Posterior vena cava (tissue), 2 donors: Measurements from ENCODE around the gene EIF4E2. TPM values are rescaled to one million over a fixed set of nuclear protein-coding genes. Genes with fewer than 3 reads are reported as not detected.

Experiments
- DNase-seq: peaks from one replicate; pipeline ENCODE4 v3.0.0-alpha.2; 2020; ENCODE audit warnings: low spot score
- intact Hi-C, 2 donors: fragments of 100-400 bp; cut with DNase I; formaldehyde crosslinking; loops; one replicate each; pipeline versions ENCODE4 v1.14.1 to v1.14.2; 2022 to 2023
- total RNA-seq, 2 donors: library from RNA; stranded (reverse); fragmentation: NEBNext Ultra II Directional; extraction: Animal tissue kit (Norgen Biotek cat#: 25700); gene quantifications; one replicate each; pipeline ENCODE4 v1.2.1, GENCODE V29; 2021
- donor health status: DM: yes; HTN: yes; CAD: no.
- donor health status: DM: yes; HTN: yes; CAD: no.

Gene EIF4E2
- total RNA-seq, 2 donors from 2014 or later, result 49.1 to 49.6 TPM

DNA sequence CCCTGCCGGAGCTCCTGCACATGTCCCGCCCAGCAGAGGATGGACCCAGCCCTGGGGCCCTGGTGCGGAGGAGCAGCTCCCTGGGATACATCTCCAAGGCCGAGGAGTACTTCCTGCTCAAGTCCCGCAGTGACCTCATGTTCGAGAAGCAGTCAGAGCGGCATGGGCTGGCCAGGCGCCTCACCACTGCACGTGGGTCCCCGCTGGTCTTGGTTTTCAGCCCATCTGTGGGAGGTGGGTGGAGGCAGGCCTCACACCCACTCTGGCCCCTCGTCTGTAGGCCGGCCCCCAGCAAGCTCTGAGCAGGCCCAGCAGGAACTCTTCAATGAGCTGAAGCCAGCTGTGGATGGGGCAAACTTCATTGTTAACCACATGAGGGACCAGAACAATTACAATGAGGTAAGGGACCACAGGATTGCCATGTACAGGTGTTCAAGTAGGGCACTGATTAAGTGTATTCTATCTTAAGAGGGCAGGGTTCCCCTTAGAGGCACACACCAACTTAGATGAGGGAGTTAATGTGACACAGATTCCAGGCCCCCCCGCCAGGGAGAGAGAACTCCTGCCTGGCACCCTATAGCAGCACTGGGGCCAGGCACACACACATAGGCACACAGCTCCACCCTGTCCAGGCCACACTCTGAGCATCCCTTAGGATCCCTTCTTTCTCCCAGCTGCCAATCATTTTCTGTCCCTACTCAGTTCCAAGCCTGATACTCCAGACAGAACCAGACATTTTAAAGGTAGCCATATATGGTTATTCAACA lies 16.4 kb upstream of the EIF4E2 start:
- peak; percentile 72 for DNase-seq
- intact Hi-C loops, result no loop called here

- peak; percentile 67 for DNase-seq
- intact Hi-C loops, result loop anchor here in 1 of 2 donors (5.0 kb wide), 1 partner anchor 1922 kb away; no protein-coding TSS in a partner anchor
Observed at GRCh38 chr2:232534940-232535651, 15.4 kb upstream of the EIF4E2 start.

- DNase-seq, result peak; percentile 60
- intact Hi-C loops, result loop anchor here in 1 of 2 donors (5.0 kb wide), 1 partner anchor 1921 kb away; no protein-coding TSS in a partner anchor
Observed at GRCh38 chr2:232535761-232536530, 14.5 kb upstream of the EIF4E2 start.

DNA sequence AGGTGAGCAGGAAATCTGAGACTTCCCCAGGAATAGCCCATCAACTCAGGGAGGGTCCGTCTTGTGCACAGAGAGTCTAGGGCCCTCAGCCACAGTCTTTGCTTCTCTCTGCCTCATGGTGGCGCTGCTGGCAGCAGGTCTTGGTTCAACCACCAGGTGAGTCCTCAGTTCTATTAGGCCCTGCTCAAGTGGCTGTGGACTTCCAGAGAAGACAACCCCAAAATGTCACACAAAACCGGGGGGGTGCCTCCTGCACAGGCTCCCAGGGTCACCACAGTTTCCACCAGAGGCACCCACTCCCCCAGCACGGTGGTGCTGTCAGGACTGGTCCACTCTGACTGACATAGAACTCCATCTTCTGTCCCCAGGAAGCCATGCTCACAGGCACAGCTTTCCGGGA lies 13.4 kb upstream of the EIF4E2 start:
- peak; percentile 79 for DNase-seq
- intact Hi-C loops, result loop anchor here in 1 of 2 donors (5.0 kb wide), 1 partner anchor 1920 kb away; no protein-coding TSS in a partner anchor

DNA sequence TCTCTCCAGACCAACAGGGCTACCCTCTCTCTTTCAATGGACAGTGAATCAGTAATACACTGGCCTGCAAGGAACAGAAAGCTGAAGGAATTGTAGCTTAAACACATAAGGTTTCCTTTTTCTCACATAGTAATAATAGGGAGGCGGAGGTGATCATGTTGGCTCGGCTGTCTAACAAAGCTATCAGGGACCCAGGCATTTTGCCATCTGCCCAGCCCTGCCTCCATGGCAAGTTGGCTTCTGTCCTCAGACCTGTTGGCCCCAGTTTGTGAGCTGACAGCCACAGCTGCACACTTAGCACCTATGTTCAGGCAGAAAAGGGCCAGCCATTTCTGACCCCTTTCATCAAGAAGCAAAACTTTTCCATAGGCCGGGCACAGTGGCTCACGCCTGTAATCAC lies 13.0 kb upstream of the EIF4E2 start:
- intact Hi-C loops, result loop anchor here in 1 of 2 donors (5.0 kb wide), 1 partner anchor 1920 kb away; no protein-coding TSS in a partner anchor
- DNase-seq, result peak; percentile 47

GRCh38 chr2:232538671-232539070 lies 11.8 kb upstream of the EIF4E2 start:
- intact Hi-C loops, result loop anchor here in 1 of 2 donors (5.0 kb wide), 1 partner anchor 1919 kb away; no protein-coding TSS in a partner anchor
- DNase-seq, result peak; percentile 46

DNA sequence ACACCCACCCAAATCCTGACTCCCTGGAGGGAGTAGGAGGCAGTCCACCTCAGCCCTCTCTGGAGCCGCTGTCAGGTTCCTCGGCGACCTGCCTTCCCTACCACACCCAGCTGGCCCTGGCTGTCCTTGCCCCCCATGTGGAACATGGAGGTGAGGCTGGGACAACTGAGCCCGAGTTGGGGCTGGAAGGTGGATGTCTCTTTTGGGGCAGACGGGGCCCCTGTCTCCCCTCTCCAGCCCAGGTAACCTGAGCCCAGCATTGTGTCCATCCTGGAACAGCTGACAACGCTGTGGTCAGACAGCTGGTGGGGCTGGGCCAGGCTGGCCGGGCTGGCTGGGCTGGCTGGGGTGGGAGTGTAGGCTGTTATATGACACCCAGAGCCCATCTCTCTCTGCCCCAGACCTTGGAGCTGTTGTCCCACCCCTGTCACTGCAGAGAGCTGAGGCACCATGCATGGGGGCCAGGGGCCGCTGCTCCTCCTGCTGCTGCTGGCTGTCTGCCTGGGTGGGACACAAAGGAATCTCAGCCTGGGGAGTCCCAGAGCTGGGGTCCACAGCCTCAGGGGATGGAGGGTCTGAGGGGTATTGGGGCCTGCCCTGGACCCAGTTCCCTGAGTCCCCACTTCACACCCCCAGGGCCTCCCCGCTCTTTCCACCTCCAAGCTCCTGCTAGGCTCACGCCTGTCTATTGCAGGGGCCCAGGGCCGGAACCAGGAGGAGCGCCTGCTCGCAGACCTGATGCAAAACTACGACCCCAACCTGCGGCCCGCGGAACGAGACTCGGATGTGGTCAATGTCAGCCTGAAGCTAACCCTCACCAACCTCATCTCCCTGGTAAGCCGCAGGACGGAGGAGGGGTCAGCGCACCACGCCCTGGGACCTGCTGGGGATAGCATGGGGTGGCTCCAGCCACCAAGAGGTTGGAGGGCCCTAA lies 10.9 kb upstream of the EIF4E2 start, which contains the start of gene CHRNG:
TSS of gene CHRNG (plus strand) at position 395 of the 934 bp plus-strand sequence. CDS start at position 451, 56 bp downstream.
- intact Hi-C loops, result loop anchor here in 1 of 2 donors (5.0 kb wide), 1 partner anchor 1918 kb away; no protein-coding TSS in a partner anchor
- DNase-seq, result peak; percentile 73

DNA sequence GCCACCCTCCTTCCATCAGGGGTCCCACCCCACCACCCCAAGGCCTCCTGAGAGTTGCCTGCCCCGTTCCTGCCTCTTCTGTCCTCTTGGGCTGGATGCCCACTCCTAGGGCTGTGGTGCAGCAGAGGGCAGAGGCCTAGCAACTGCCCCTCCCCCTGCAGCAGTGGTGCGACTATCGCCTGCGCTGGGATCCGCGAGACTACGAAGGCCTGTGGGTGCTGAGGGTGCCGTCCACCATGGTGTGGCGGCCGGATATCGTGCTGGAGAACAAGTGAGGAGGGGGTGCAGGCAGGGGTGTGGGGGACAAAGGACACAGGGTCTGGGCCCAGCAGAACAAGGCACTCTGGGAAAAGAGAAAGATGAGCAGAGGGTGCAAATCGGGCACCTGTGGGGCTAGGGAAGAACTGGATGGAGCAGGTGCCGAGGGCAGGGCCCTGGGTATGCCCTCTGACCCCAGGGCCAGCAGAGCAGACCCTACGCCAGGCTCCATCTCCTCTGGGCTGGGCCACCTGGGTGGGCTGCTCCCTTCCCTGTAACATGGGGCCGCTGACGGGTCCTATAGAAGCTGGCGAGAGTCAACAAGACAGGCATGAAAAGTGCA lies 9.9 kb upstream of the EIF4E2 start:
- intact Hi-C loops, result no loop called here
- peak; percentile 73 for DNase-seq

- peak; percentile 72 for DNase-seq
- intact Hi-C loops, result no loop called here
Observed at GRCh38 chr2:232541195-232541960, 9.1 kb upstream of the EIF4E2 start.

DNA sequence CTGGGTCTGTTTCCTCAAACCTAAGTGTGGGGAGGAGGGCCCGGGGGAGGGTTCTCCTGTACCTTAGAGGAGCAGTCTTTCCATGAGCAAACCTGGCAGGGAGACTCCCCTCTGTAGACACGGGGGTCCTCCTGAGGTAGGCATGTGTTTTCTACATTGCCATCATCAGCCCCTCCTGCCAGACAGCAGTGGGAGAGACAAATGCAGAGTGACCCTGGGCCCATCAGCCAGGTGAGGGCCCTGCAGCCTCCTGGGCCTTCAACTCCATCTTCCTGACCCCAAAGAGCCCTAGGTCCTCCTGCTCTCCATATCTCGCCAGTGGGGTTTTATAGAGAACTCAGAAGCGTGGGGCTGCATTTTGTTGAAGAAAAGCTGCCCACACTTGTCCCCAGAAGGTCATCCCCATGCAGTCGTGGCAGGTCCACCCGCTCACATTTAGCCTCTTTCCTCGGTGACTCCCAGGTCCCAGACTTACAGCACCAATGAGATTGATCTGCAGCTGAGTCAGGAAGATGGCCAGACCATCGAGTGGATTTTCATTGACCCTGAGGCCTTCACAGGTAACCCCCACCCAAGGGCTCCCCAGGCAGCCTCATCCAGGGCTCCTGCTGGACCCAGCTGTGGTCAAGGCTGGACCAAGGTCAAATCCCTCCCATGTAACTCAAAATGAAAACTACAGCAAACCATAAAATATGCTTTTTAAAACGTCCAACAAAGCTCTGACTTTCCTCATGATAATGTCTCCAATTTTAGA lies 8.4 kb upstream of the EIF4E2 start:
- peak; percentile 58 for DNase-seq
- intact Hi-C loops, result no loop called here

GRCh38 chr2:232542715-232543467 lies 7.6 kb upstream of the EIF4E2 start:
- peak; percentile 62 for DNase-seq
- intact Hi-C loops, result no loop called here

DNA sequence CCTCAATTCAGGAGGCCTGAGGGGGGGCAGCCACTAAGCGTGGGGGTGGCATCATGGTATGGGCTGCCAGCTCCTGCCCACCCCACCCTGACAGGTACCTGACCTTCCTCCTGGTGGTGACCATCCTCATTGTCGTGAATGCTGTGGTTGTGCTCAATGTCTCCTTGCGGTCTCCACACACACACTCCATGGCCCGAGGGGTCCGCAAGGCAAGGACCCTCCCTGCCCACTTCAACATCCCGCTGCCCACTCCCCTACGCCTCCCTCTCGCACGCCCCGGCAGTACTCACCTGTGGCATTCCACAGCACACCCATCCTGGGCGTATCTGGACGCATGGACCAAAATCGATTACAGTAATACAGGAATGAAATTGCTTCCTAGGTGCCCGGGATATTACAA lies 7.0 kb upstream of the EIF4E2 start:
- intact Hi-C loops, result no loop called here
- peak; percentile 65 for DNase-seq

DNA sequence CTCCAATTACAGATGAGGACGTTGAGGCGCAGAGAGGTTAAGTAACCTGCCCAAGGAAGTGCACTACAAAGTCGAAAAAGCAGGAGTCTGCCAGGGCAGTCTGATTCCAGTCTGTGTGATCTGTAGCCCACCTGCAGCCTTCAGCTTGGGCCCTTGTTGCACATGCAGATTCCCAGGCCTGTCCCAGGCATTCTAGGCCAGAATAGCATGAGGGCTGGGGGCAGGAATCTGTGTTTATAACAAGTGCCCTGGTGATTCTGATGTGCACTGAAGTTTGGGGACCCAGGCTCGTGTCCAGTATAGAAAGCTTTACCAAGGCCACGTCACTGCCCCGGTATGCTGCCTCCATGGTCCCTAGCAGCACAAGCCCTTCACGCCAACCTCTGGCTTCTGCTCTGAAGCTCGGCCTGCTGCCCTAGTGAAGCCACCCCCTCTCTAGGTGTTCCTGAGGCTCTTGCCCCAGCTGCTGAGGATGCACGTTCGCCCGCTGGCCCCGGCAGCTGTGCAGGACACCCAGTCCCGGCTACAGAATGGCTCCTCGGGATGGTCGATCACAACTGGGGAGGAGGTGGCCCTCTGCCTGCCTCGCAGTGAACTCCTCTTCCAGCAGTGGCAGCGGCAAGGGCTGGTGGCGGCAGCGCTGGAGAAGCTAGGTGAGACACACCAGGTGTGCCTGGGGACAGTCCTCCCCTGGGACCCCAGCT lies 6.4 kb upstream of the EIF4E2 start:
- intact Hi-C loops, result no loop called here
- DNase-seq, result peak; percentile 78

DNA sequence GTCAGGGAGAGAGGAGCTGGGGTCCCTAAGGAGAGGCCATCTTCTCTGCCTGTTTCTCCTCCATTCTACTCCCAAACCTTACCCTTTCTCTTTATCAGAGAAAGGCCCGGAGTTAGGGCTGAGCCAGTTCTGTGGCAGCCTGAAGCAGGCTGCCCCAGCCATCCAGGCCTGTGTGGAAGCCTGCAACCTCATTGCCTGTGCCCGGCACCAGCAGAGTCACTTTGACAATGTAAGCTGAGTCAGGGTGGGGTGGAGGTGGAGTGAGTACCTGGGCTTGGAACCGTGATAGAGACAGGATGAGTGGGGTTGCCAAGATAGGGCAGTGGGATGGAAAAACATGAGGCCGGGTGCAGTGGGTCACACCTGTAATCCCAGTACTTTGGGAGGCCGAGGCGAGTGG lies 5.8 kb upstream of the EIF4E2 start:
- DNase-seq, result peak; percentile 61
- intact Hi-C loops, result no loop called here
